Lung (tissue), 12 donors: ENCODE results near the gene IRAG1. TPM values are rescaled to one million over a fixed set of nuclear protein-coding genes. Genes with fewer than 3 reads are reported as not detected.

ENCODE experiments used
- ATAC-seq: fragments of 200-7000 bp; cut with Tn5 transposase; one replicate; pipeline ENCODE4 v1.9.1; 2020; ENCODE audit warnings: moderate number of reproducible peaks; ENCODE audit not compliant: insufficient read depth, low FRiP score
- DNase-seq, 3 donors: peaks; one replicate each; pipeline ENCODE4 v3.0.0-alpha.2; 2013 to 2017
- H3K27ac ChIP-seq, 2 donors: one replicate each; pipeline ENCODE4 v1.5.1; 2013; ENCODE audit warnings: mild to moderate bottlenecking in 2 of 2, moderate library complexity in 2 of 2, control low read depth in 1 of 2, inconsistent platforms in 1 of 2, low read depth in 1 of 2, low read length in 1 of 2
- H3K27me3 ChIP-seq, 3 donors: one replicate each; pipeline ENCODE4 v1.5.1; 2013; ENCODE audit warnings: low read length in 2 of 3; ENCODE audit not compliant: control insufficient read depth in 3 of 3, insufficient read depth in 3 of 3
- H3K36me3 ChIP-seq, 4 donors: one replicate each; pipeline ENCODE4 v1.5.1; 2013; ENCODE audit warnings: low read length in 4 of 4, mild to moderate bottlenecking in 1 of 4, moderate library complexity in 1 of 4; ENCODE audit not compliant: control insufficient read depth in 4 of 4, insufficient read depth in 4 of 4
- H3K4me1 ChIP-seq, 5 donors: one replicate each; pipeline ENCODE4 v1.5.1; 2013; ENCODE audit warnings: low read length in 5 of 5, mild to moderate bottlenecking in 2 of 5, moderate library complexity in 1 of 5; ENCODE audit not compliant: control insufficient read depth in 5 of 5, insufficient read depth in 5 of 5
- H3K4me3 ChIP-seq: one replicate; pipeline ENCODE4 v1.5.1; 2013; ENCODE audit warnings: mild to moderate bottlenecking, control low read depth, moderate library complexity
- H3K9ac ChIP-seq, 2 donors: one replicate each; pipeline ENCODE4 v1.5.1; 2013; ENCODE audit warnings: low read length in 2 of 2, control low read depth in 1 of 2; ENCODE audit not compliant: insufficient read depth in 1 of 2
- H3K9me3 ChIP-seq, 4 donors: one replicate each; pipeline ENCODE4 v1.5.1; 2013; ENCODE audit warnings: low read length in 3 of 4, mild to moderate bottlenecking in 1 of 4, moderate library complexity in 1 of 4; ENCODE audit not compliant: control insufficient read depth in 4 of 4, insufficient read depth in 3 of 4
- CTCF ChIP-seq: IDR thresholded peaks from 2 replicates; pipeline ENCODE4 v1.5.1; 2012; ENCODE audit warnings: mild to moderate bottlenecking; ENCODE audit errors: control extremely low read depth, extremely low read depth
- WGBS, 2 donors: extraction: QIAGEN DNeasy Blood & Tissue Kit; methylation state at CpG; one replicate each; pipeline ENCODE4 v1.1.7; 2013; 5-methylcytosine and 5-hydroxymethylcytosine counted together
- polyA plus RNA-seq, 2 donors: library from polyadenylated mRNA; stranded (reverse); fragments of 200-250 nt; gene quantifications; one replicate each; pipeline ENCODE4 v1.2.1, GENCODE V29; 2013
- total RNA-seq, 2 donors: library from RNA; depleted of rRNA in 1 of 2; stranded (reverse); fragments of >200 nt in 1 of 2; gene quantifications; one replicate each; pipeline ENCODE4 v1.2.1, GENCODE V29; 2014 to 2021
- donor health status: control.
- donor health status: control.
- donor health status: Bipolar disorder and iron deficiency.
- donor health status: healthy.
- donor health status: DM: yes; HTN: yes; CAD: no.

The IRAG1 gene
- total and polyA plus RNA-seq, 4 donors = 2.8 to 17.0 (median 13.3) TPM

GRCh38 chr11:10709299-10710086 lies 15.9 kb upstream of the IRAG1 start:
- WGBS, 2 donors = 69 to 75% methylated on average over 5 of the region's 5 CpGs
- no peak for DNase-seq
- no peak overlapping the region for H3K27ac ChIP-seq

GRCh38 chr11:10708131-10708530 lies 14.6 kb upstream of the IRAG1 start:
- Histone ChIP-seq H3K36me3 (no peaks in the 10 kb centered on the region), H3K4me3 (no peak overlapping the region), H3K9ac (no peak overlapping the region), H3K9me3 (no peaks in the 10 kb centered on the region), H3K27ac (no peak overlapping the region), H3K27me3 (no peaks in the 10 kb centered on the region), H3K4me1 (peaks cover 0 to 2% (median 0%) of the 10 kb centered on the region in 5 donors)
- ATAC-seq = no peak
- no peak for TF ChIP-seq CTCF
- no peak for DNase-seq
- WGBS, 2 donors = 94 to 96% methylated on average over 3 of the region's 3 CpGs

More at GRCh38 chr11:10709299-10710086, 15.9 kb upstream of the IRAG1 start:
- H3K9me3 ChIP-seq = no peaks in the 10 kb centered on the region
- no peak for ATAC-seq
- no peaks in the 10 kb centered on the region for H3K36me3 ChIP-seq
- TF ChIP-seq CTCF = no peak
- H3K27me3 ChIP-seq = no peaks in the 10 kb centered on the region
- H3K4me3 ChIP-seq = no peak overlapping the region
- no peak overlapping the region for H3K9ac ChIP-seq
- H3K4me1 ChIP-seq = peaks cover 0 to 2% (median 0%) of the 10 kb centered on the region in 5 donors

GRCh38 chr11:10701982-10702381 lies 8.4 kb upstream of the IRAG1 start:
- no peak for DNase-seq
- no peaks in the 10 kb centered on the region for H3K4me1 ChIP-seq
- H3K4me3 ChIP-seq = no peak overlapping the region
- H3K27ac ChIP-seq = no peak overlapping the region
- H3K9ac ChIP-seq = no peak overlapping the region
- H3K9me3 ChIP-seq = peaks cover 0 to 2% (median 0%) of the 10 kb centered on the region in 4 donors
- no peaks in the 10 kb centered on the region for H3K36me3 ChIP-seq
- H3K27me3 ChIP-seq = no peaks in the 10 kb centered on the region
- no peak for ATAC-seq
- WGBS, 2 donors = 90 to 92% methylated on average over 3 of the region's 3 CpGs
- no peak for TF ChIP-seq CTCF
